Erythroblast (primary cell): ENCODE data around the gene DHRSX.

Experiments
- GATA1 ChIP-seq: IDR thresholded peaks from 2 replicates; pipeline ENCODE4 v1.6.1; 2011; ENCODE audit warnings: low read depth, mild to moderate bottlenecking, control low read depth, low read length, moderate library complexity
- POLR2A ChIP-seq: IDR thresholded peaks from 2 replicates; pipeline ENCODE4 v1.6.1; 2011; ENCODE audit warnings: mild to moderate bottlenecking, low read length

DNA sequence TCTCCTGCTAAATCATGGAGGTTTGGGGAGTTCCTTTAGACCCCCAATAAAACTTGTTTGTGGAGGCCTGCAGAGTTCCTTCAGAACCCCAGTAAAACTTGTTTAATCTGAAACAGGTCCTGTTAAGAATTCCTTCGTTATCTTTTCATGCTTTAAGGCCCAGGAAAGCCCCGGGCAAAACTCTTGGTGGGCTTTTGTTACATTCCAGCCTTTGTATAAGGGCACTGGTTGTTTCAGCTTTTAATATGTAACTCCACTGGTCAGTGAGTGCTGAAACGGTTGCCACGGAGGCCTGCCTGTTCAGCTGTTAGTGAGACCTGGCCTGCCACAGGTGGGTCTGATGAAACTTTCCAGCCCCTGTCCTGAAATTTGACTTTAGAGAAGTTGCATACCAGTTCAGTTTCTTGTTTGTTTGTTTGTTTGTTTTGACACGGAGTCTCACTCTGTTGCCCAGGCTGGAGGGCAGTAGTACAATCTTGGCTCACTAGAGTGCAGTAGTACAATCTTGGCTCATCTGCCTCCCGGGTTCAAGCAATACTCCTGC, 12.4 kb upstream of the DHRSX start:
- TF ChIP-seq POLR2A = no peak
- no peak for TF ChIP-seq GATA1
